K562 (cell line): ENCODE results near the gene PAH. TPM values are rescaled to one million over a fixed set of nuclear protein-coding genes. Genes with fewer than 3 reads are reported as not detected.

ENCODE experiments used
- ATAC-seq: fragments of 200-7000 bp; cut with Tn5 transposase; 3 replicates; pipeline ENCODE4 v1.9.1; 2020; ENCODE audit warnings: moderate library complexity
- BruUV-seq: library from RNA; stranded (reverse); fragments of 400-500 nt; replicated peaks from 2 replicates; lab custom pipeline; 2021; lab: Mats Ljungman, UMichigan
- CTCF ChIA-PET: fragments of 300-600 bp; formaldehyde crosslinking; extraction: SDS; loops from one replicate; lab custom pipeline; 2021; ENCODE audit warnings: low intra/inter-chr PET ratio; lab: Yijun Ruan, JAX
- POLR2A ChIA-PET: fragments of 300-600, 350-650 bp; sonication (Branson Sonifier 250); formaldehyde crosslinking; extraction: SDS; loops from one replicate; lab custom pipeline; 2021; ENCODE audit warnings: antibody characterized with exemption, inconsistent platforms; lab: Yijun Ruan, JAX
- DNase-seq, 4 experiments: peaks; one replicate each; pipeline versions ENCODE4 v3.0.0 to v3.0.0-alpha.2; 2011 to 2018; ENCODE audit warnings: low spot score in 3 of 4, mixed read lengths in 3 of 4; ENCODE audit errors: extremely low read depth in 1 of 4
- FAIRE-seq: peaks from 2 replicates; lab custom pipeline; 2011; peaks lifted over from hg19 to GRCh38; lab: Jason Lieb, UNC
- H2AFZ ChIP-seq: 2 replicates; pipeline ENCODE4 v1.6.0; 2011; ENCODE audit warnings: low read depth, low read length, control low read depth, inconsistent platforms
- H3K27ac ChIP-seq: fragments of 200-600 bp; 3 replicates; pipeline ENCODE4 v1.8.0; 2011; ENCODE audit warnings: low read depth, mild to moderate bottlenecking, control low read depth, inconsistent platforms, low read length, moderate library complexity, mixed read lengths; ENCODE audit errors: extremely low read depth
- H3K27me3 ChIP-seq, 2 experiments: fragments of 300-600 bp in 1 of 2; 2 replicates in 1 of 2; 3 replicates in 1 of 2; pipeline versions ENCODE4 v1.6.0 to v1.8.0; 2011; ENCODE audit warnings: inconsistent platforms in 2 of 2, low read length in 2 of 2, mild to moderate bottlenecking in 1 of 2, mixed read lengths in 1 of 2, moderate library complexity in 1 of 2; ENCODE audit not compliant: control insufficient read depth in 2 of 2, insufficient read depth in 2 of 2
- H3K36me3 ChIP-seq: fragments of 300-600 bp; 3 replicates; pipeline ENCODE4 v1.8.0; 2011; ENCODE audit warnings: mild to moderate bottlenecking, low read length, inconsistent platforms; ENCODE audit not compliant: control insufficient read depth, insufficient read depth
- H3K4me1 ChIP-seq, 2 experiments: fragments of 200-600 bp in 1 of 2; replicated peaks in 1 of 2; 2 replicates in 1 of 2; 3 replicates in 1 of 2; pipeline versions ENCODE4 v1.5.1 to v1.8.0; 2011; ENCODE audit warnings: inconsistent platforms in 2 of 2, low read length in 2 of 2, mild to moderate bottlenecking in 1 of 2, mixed read lengths in 1 of 2, moderate library complexity in 1 of 2; ENCODE audit not compliant: control insufficient read depth in 2 of 2, insufficient read depth in 2 of 2
- H3K4me2 ChIP-seq: 2 replicates; pipeline ENCODE4 v1.6.1; 2011; ENCODE audit warnings: low read length, control low read depth, inconsistent platforms, mixed read lengths; ENCODE audit not compliant: insufficient read depth
- H3K4me3 ChIP-seq: fragments of 200-600 bp; sonication (generic), shearing (Covaris generic); 2 replicates; pipeline ENCODE4 v1.5.1; 2016; ENCODE audit warnings: control low read depth, inconsistent platforms
- H3K79me2 ChIP-seq: fragments of 200-600 bp; 3 replicates; pipeline ENCODE4 v1.8.0; 2011; ENCODE audit warnings: low read length, inconsistent platforms; ENCODE audit not compliant: control insufficient read depth, insufficient read depth
- H3K9ac ChIP-seq, 2 experiments: 2 replicates each; pipeline versions ENCODE4 v1.6.0 to v1.6.1; 2011; ENCODE audit warnings: low read depth in 2 of 2, low read length in 2 of 2, control low read depth in 1 of 2, inconsistent platforms in 1 of 2, mild to moderate bottlenecking in 1 of 2, mixed read lengths in 1 of 2; ENCODE audit not compliant: insufficient read depth in 1 of 2
- H3K9me1 ChIP-seq: one replicate; pipeline ENCODE4 v1.6.0; 2011; ENCODE audit warnings: inconsistent platforms, mild to moderate bottlenecking, low read length, moderate library complexity; ENCODE audit not compliant: control insufficient read depth, insufficient read depth
- H3K9me3 ChIP-seq: replicated peaks from 2 replicates; pipeline ENCODE4 v1.5.1; 2011; ENCODE audit warnings: low read depth, low read length, inconsistent platforms; ENCODE audit not compliant: control insufficient read depth, insufficient read depth
- H4K20me1 ChIP-seq: replicated peaks from 2 replicates; pipeline ENCODE4 v1.6.1; 2011; ENCODE audit warnings: low read length, inconsistent platforms, mixed read lengths; ENCODE audit not compliant: control insufficient read depth, insufficient read depth
- CBFA2T3 ChIP-seq: fragments of 450-650 bp; IDR thresholded peaks from 2 replicates; pipeline ENCODE4 v1.6.1; 2017
- NUFIP1 ChIP-seq: fragments of 450-650 bp; IDR thresholded peaks from 2 replicates; pipeline ENCODE4 v1.6.1; 2018; ENCODE audit not compliant: partially characterized antibody
- ZSCAN29 ChIP-seq: fragments of 450-650 bp; IDR thresholded peaks from 2 replicates; pipeline ENCODE4 v1.6.1; 2017
- WGBS: fragments of 100-300 bp; shearing (Covaris generic); methylation state at CpG from one replicate; pipeline ENCODE4 v1.1.6; 2016; ENCODE audit warnings: low coverage, mixed read lengths; ENCODE audit not compliant: insufficient coverage; ENCODE audit errors: missing lambda C conversion rate; 5-methylcytosine and 5-hydroxymethylcytosine counted together
- in situ Hi-C: fragments of 300-500 bp; cut with MboI; formaldehyde crosslinking; loops from 4 replicates; pipeline ENCODE4 v1.15.0; 2018; ENCODE audit warnings: inconsistent platforms, mixed read lengths
- intact Hi-C: fragments of 100-400 bp; cut with micrococcal nuclease; formaldehyde crosslinking; loops from 2 replicates; pipeline ENCODE4 v1.14.2; 2022
- polyA plus RNA-seq, 8 experiments: library from polyadenylated mRNA; depleted of rRNA in 4 of 8; stranded (reverse) in 5 of 8; unstranded in 3 of 8; fragments of >200 nt; fragmentation: Nextera tagmentation in 2 of 8; fragmentation: Illumina TruSeq in 1 of 8; extraction: Ambion mirVana in 2 of 8; extraction: Trizol in 1 of 8; gene quantifications; 2 replicates each; pipeline versions ENCODE4 v1.2.1 to v1.2.3, GENCODE V29; 2011 to 2014; ENCODE audit warnings: inconsistent platforms in 1 of 8, missing spikeins in 1 of 8
- total RNA-seq, 7 experiments: library from RNA; depleted of rRNA in 6 of 7; stranded (reverse); fragments of >200 nt in 6 of 7; fragmentation: Illumina TruSeq in 2 of 7; extraction: Trizol in 2 of 7; gene quantifications; 2 replicates each; pipeline versions ENCODE4 v1.2.1 to v1.2.3, GENCODE V29; 2011 to 2021; ENCODE audit warnings: low replicate concordance in 1 of 7
- TF ChIP-seq, protein P1 (sequence below): fragments of 250-450 bp; sonication (Bioruptor Pico); IDR thresholded peaks from 2 replicates; pipeline ENCODE4 v1.5.1; 2021; ENCODE audit warnings: mild to moderate bottlenecking

Gene PAH
- total and polyA plus RNA-seq, 9 of the 15 experiments (the other 6 are each of a cell fraction or from before 2014, with no cell fraction given): 0.13 to 0.75 (median 0.69) TPM; not detected in 6

DNA sequence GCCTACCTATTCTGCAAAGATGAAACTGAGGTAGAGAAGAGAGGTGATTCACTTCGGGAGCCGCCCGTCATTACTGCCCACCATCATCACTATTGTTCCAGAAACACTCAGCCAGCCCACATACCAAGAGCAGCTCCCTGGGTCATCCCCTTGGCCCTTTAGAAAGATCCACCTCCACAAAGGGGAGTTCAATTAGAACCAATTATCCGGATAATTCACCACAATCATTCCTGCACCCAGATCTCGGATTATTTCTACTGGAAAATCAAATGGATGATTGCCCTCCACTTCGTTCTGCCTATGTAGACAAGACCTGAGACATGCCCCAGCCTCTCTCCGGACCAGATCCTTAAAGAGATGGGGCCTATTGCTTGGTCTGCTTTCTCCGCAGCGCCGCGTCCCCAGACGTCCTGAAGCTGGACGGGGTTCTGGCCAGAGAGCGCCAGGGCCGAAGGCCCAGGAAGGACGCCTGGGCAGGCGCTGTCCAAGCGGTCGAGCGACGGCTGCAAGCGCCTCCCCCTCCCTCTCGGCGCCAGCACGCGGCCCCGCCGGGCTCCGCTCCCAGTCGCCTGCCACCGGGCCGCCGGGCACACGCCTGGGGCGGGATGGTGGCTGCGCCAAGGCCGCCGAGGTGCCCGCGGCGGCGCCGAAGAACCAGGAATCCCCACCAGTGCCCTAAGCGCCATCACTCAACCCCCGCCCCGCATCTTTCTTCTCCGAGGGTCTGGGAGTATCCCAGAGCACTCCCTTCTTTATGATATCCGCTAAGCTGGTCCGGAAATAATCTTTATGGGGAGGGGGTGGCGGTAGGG, 39.1 kb upstream of the PAH start:
- WGBS: 2% methylated on average over 36 of the region's 50 CpGs
- intact Hi-C loops: no loop called here

More for the DNA sequence above, 39.1 kb upstream of the PAH start:
- POLR2A ChIA-PET: no interaction called here
- DNase-seq (no peak), ATAC-seq (no peak; the same call in 2 of the 3 replicates)
- no peaks in the 10 kb centered on the region for H3K36me3 ChIP-seq
- H3K9me1 ChIP-seq: no peaks in the 10 kb centered on the region
- H3K27me3 ChIP-seq: peaks cover 1 to 21% of the 10 kb centered on the region in 2 experiments; a peak in 4 of 5 replicates
- no peak overlapping the region for H3K27ac ChIP-seq
- no peak overlapping the region for H3K4me2 ChIP-seq
- no peak overlapping the region for H3K4me3 ChIP-seq
- no peak overlapping the region for H3K9ac ChIP-seq
- no TSS peak for BruUV-seq
- no peaks in the 10 kb centered on the region for H4K20me1 ChIP-seq
- TF ChIP-seq, protein P1, sequence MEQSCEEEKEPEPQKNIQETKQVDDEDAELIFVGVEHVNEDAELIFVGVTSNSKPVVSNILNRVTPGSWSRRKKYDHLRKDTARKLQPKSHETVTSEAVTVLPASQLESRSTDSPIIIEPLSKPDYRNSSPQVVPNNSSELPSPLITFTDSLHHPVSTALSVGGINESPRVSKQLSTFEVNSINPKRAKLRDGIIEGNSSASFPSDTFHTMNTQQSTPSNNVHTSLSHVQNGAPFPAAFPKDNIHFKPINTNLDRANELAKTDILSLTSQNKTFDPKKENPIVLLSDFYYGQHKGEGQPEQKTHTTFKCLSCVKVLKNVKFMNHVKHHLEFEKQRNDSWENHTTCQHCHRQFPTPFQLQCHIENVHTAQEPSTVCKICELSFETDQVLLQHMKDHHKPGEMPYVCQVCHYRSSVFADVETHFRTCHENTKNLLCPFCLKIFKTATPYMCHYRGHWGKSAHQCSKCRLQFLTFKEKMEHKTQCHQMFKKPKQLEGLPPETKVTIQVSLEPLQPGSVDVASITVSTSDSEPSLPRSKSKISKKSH (CRISPR knock-in tag): no peak
- no peak for TF ChIP-seq NUFIP1
- TF ChIP-seq ZSCAN29: peak; percentile 63; the same call in 1 of the 2 replicates
- no peak for TF ChIP-seq CBFA2T3
- TF ChIP-seq, all 486 proteins: peak for 1
- no peaks in the 10 kb centered on the region for H3K79me2 ChIP-seq
- no peak overlapping the region for H2AFZ ChIP-seq
- H3K4me1 ChIP-seq: peaks cover 0 to 8% of the 10 kb centered on the region in 2 experiments; a peak in 1 of 5 replicates
- in situ Hi-C loops: no loop called here
- CTCF ChIA-PET: no interaction called here
- H3K9me3 ChIP-seq: no peaks in the 10 kb centered on the region
- FAIRE-seq: no peak
